GM12873 (cell line): ENCODE data around the gene RXRB.

Experiments
- TF ChIP-seq, protein P1 (sequence below): IDR thresholded peaks from 2 replicates; pipeline ENCODE4 v1.5.1; 2012; ENCODE audit warnings: low read depth, mild to moderate bottlenecking, moderate library complexity, low read length, control low read depth; ENCODE audit not compliant: insufficient read depth; ENCODE audit errors: missing control alignments

The RXRB gene

DNA sequence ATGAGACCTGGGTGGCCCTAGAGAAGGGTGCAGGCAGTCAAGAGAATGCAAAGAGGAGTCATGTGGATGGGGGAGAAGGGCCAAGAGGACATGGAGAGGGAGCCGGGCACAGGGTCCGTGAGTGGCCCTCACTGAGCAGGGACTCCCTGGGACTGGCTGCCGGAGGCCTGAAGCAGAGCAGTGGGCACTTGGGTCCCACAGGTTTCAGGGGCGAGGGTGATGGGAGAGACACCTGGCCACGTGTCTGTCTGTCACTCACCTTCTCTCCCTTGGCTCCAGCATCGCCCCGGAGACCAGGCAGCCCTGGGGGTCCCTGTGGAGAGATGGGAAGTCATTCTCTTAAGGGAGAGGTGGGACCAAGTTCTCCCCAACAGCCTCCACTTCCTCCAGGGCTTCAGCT lies 33.7 kb downstream of the RXRB start:
- TF ChIP-seq, protein P1, sequence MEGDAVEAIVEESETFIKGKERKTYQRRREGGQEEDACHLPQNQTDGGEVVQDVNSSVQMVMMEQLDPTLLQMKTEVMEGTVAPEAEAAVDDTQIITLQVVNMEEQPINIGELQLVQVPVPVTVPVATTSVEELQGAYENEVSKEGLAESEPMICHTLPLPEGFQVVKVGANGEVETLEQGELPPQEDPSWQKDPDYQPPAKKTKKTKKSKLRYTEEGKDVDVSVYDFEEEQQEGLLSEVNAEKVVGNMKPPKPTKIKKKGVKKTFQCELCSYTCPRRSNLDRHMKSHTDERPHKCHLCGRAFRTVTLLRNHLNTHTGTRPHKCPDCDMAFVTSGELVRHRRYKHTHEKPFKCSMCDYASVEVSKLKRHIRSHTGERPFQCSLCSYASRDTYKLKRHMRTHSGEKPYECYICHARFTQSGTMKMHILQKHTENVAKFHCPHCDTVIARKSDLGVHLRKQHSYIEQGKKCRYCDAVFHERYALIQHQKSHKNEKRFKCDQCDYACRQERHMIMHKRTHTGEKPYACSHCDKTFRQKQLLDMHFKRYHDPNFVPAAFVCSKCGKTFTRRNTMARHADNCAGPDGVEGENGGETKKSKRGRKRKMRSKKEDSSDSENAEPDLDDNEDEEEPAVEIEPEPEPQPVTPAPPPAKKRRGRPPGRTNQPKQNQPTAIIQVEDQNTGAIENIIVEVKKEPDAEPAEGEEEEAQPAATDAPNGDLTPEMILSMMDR: no peak

DNA sequence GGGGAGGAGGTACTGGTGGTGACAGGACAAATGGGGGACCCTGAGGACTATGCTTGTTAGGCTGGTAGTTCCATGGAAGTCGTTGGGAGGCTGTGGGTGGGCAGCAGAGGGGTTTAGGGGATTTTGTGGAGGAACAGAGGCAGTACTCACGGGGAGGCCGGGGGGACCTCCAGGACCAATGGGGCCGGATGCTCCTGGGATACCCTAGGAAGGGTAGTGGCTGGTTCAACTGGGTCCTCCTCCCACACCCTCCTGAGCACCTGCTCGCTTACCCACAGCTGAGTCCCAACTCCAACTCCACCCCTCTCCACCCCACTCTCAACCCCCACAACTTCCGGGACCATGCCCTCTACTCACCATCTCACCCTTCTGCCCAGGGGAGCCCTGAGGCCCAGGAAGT lies 34.1 kb downstream of the RXRB start:
- TF ChIP-seq, protein P1: no peak

DNA sequence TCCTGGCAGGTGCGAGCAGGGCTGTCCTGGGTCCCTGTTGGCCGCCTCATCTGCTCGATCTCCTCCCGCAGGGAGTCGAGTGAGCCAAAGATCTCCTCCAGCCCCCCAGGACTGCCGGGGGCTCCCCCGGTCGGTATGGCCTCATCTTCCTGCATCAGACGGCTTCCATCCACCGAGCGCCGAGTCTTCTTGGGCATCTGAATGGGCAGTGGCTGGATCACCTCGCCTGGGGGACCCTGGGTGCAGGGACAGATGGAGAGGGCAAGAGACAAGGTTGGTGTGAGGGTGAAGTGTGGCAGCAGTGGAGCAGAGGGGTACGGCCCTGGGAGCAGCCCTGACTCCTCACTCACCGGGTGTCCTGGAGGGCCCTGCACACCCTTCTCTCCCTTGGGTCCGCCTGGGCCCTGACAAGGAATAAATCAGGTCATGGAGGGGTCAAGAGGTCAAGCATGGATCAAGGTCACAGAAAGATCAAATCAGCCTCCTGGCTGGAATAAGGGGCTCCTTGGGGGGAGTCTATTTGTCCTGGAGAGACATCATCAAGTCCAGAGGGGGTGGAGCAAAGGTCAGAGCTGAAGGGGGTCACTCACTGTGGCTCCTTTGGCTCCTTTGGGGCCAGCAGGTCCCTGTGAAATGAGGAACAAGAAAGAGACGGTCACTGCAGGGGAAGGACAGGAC lies 34.7 kb downstream of the RXRB start:
- TF ChIP-seq, protein P1: no peak

DNA sequence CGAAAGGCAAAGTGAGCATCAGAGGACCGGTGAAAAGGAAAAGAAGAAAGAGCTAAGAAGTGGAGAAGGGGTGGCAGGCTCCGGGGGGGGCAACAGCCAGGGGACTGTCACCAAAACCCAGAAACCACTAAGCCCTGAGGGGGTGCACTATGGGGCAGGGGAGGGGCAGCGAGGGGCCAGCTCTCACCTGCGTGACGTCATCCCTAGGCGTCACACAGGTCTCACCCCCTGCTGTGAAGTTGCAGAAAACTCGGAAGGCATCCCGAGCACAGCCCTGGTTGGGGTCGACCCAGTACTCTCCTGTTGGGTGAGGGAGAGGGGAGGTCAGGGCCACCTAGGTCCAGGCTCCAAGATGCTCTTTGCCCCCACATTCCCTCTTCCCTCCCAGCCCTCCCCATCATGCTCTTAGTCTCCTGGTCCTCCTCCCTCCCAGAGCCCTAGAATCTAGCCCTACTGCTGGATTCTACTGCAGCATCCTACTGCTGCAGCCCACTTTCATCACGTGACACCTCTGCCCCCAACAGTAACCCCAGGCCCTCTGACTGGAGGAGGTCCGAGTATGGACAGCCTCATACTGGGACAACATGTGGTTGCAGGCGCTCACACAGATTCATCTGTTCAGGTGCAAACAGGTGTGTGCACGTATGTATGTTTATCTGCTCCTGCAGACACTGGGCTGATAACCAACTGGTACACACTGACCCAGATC lies 35.6 kb downstream of the RXRB start:
- TF ChIP-seq, protein P1: no peak

DNA sequence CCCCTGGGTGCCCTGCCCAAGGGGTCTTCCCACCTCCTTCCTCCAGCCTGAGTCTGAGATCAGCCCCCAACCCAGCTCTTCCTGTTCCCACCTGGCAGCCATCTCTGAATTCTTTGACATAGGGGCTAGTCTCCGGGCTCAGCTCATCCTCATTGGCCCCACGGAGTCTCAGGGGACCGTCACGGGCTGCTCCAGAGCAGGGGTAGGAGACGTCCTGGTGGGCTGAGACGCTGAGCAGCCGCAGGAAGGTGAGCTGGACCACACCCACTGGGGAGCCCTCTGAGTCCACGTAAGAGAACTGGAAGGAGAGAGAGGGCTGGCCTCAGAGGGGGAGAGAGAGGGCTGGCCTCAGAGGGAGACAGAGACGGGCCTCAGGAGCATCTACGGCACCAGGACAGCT lies 36.3 kb downstream of the RXRB start:
- TF ChIP-seq, protein P1: no peak

DNA sequence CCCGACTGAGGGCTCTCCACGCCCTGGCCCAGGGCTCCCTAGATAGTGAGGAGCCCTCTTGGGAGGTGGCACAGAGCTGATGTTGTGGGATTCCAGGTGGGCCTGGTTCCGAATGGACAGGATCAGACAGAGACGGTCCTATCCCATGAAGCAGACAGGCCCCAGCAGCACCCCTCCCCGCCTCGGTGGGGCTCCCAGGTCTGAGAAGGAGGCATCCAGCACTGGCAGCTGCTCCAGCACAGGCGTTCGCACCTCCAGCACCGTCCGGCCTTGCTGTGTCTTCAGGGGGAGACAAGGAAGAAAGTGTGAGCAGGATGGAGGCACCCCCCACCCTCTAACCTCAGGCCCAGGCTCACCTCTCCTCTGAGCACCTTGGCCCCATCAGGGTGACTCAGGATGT lies 36.9 kb downstream of the RXRB start:
- TF ChIP-seq, protein P1: no peak

DNA sequence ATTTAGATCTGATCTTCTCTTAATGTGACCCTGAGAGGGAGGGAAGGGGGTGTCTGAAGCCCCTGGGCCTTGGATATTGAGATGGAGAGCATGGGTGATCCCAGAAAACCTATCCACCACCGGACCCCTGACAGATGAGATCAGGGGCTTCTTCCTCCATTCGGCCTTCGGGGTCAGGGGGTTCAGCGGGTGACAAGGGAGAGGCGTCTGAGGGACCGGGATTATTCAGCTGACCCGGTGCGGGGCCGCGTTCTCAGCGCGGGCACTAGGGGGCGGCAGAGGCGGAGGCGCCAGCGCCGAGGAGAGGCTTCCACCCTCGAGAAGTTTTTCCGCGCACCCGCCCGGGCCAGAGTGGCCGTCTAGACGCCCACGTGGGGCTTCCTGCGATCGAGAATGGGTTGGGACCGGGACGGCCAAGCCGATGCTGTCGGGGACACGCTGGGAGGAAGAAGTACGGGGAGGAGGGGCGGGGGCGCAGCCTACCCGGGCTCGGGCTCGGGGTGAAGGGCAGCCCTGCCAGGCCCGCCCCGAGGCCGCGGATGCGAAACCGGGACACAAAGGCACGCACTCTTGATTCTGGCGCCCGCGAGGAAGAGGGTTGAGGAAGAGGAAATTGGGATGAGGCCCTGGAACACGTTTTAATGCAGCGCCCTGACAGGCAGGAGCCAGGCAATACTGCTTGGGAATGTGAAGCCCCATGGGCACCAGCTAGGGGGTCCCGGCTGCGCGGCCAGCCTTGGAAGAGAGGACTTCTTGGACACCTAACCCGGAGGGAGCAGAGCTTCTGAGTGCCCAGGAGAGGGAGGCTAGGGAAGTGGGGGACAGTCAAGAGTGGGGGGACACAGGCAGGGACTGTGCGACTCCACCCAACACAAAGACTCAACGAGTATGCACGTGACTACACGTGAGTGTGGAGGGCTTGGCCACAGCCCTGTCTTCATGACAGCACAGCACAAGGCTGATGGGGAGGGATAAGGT lies 38.8 kb downstream of the RXRB start:
- TF ChIP-seq, protein P1: peak; percentile 90
